ENCODE results near the gene RGS7. TPM values are rescaled to one million over a fixed set of nuclear protein-coding genes. Genes with fewer than 3 reads are reported as not detected.
"Not testable (repeated sequence)": the region's sequence is repeated elsewhere in the genome, so short reads cannot be mapped to it uniquely, and the experiment has no call there.

Gene RGS7
- total RNA-seq, 1 donor from 2014 or later: 0.81 TPM

- no peak for DNase-seq (ENCODE audit: low spot score)
Measured at GRCh38 chr1:240917976-240918375, 439.0 kb downstream of the RGS7 start.

- DNase-seq (ENCODE audit: low spot score): no peak
Measured at GRCh38 chr1:240914506-240914905, 442.5 kb downstream of the RGS7 start.

- no peak for DNase-seq (ENCODE audit: low spot score)
Measured at GRCh38 chr1:240912821-240913220, 444.2 kb downstream of the RGS7 start.

GRCh38 chr1:240909701-240910457 lies 447.1 kb downstream of the RGS7 start:
- no peak for DNase-seq (ENCODE audit: low spot score)

GRCh38 chr1:240906477-240906876 lies 450.5 kb downstream of the RGS7 start:
- peak; percentile 34 for DNase-seq (ENCODE audit: low spot score)

- no peak for DNase-seq (ENCODE audit: low spot score)
Measured at GRCh38 chr1:240905225-240905765, 451.7 kb downstream of the RGS7 start.

GRCh38 chr1:240895424-240895823 lies 461.6 kb downstream of the RGS7 start:
- not testable (repeated sequence) for DNase-seq (ENCODE audit: low spot score)

- DNase-seq (ENCODE audit: low spot score): no peak
Measured at GRCh38 chr1:240888787-240889048, 468.3 kb downstream of the RGS7 start.

- peak; percentile 23 for DNase-seq (ENCODE audit: low spot score)
Measured at GRCh38 chr1:240888039-240888786, 468.8 kb downstream of the RGS7 start.

GRCh38 chr1:240883490-240883889 lies 473.5 kb downstream of the RGS7 start:
- no peak for DNase-seq (ENCODE audit: low spot score)

GRCh38 chr1:240882656-240883308 lies 474.2 kb downstream of the RGS7 start:
- DNase-seq (ENCODE audit: low spot score): not testable (repeated sequence)

- DNase-seq (ENCODE audit: low spot score): no peak
Measured at GRCh38 chr1:240878631-240879030, 478.4 kb downstream of the RGS7 start.

GRCh38 chr1:240877605-240878004 lies 479.4 kb downstream of the RGS7 start:
- DNase-seq (ENCODE audit: low spot score): no peak

GRCh38 chr1:240876071-240876470 lies 480.9 kb downstream of the RGS7 start:
- DNase-seq (ENCODE audit: low spot score): no peak

GRCh38 chr1:240869071-240869470 lies 487.9 kb downstream of the RGS7 start:
- DNase-seq (ENCODE audit: low spot score): no peak

- no peak for DNase-seq (ENCODE audit: low spot score)
Measured at GRCh38 chr1:240866724-240867123, 490.3 kb downstream of the RGS7 start.

- no peak for DNase-seq (ENCODE audit: low spot score)
Measured at GRCh38 chr1:240860023-240860422, 497.0 kb downstream of the RGS7 start.

- DNase-seq (ENCODE audit: low spot score): no peak
Measured at GRCh38 chr1:240854367-240854766, 502.6 kb downstream of the RGS7 start.

- DNase-seq (ENCODE audit: low spot score): no peak
Measured at GRCh38 chr1:240847325-240847724, 509.7 kb downstream of the RGS7 start.

GRCh38 chr1:240844486-240844885 lies 512.5 kb downstream of the RGS7 start:
- DNase-seq (ENCODE audit: low spot score): no peak

- DNase-seq (ENCODE audit: low spot score): no peak
Measured at GRCh38 chr1:240843798-240844197, 513.2 kb downstream of the RGS7 start.

- DNase-seq (ENCODE audit: low spot score): no peak
Measured at GRCh38 chr1:240836271-240836670, 520.7 kb downstream of the RGS7 start.

GRCh38 chr1:240835291-240835690 lies 521.7 kb downstream of the RGS7 start:
- no peak for DNase-seq (ENCODE audit: low spot score)

All from mucosa of gallbladder (tissue), 1 donor.